ENCODE results near the gene KCNQ5.
"Not testable (repeated sequence)": the region's sequence is repeated elsewhere in the genome, so short reads cannot be mapped to it uniquely, and the experiment has no call there.

KCNQ5 gene

GRCh38 chr6:72857791-72858585 is 236.1 kb downstream of the KCNQ5 start:
- DNase-seq, result no peak

GRCh38 chr6:72861059-72861458 is 239.2 kb downstream of the KCNQ5 start:
- DNase-seq, result no peak

- no peak for DNase-seq
Observed at GRCh38 chr6:72861935-72862432, 240.1 kb downstream of the KCNQ5 start.

GRCh38 chr6:72863131-72863530 is 241.3 kb downstream of the KCNQ5 start:
- DNase-seq, result no peak

GRCh38 chr6:72864236-72864635 is 242.4 kb downstream of the KCNQ5 start:
- no peak for DNase-seq

GRCh38 chr6:72864799-72865198 is 242.9 kb downstream of the KCNQ5 start:
- no peak for DNase-seq

- no peak for DNase-seq
Observed at GRCh38 chr6:72865467-72865866, 243.6 kb downstream of the KCNQ5 start.

GRCh38 chr6:72869621-72870020 is 247.8 kb downstream of the KCNQ5 start:
- DNase-seq, result no peak

GRCh38 chr6:72873433-72873832 is 251.6 kb downstream of the KCNQ5 start:
- DNase-seq, result no peak

- no peak for DNase-seq
Observed at GRCh38 chr6:72876256-72876655, 254.4 kb downstream of the KCNQ5 start.

- no peak for DNase-seq
Observed at GRCh38 chr6:72886170-72886569, 264.3 kb downstream of the KCNQ5 start.

GRCh38 chr6:72890233-72890632 is 268.4 kb downstream of the KCNQ5 start:
- no peak for DNase-seq

GRCh38 chr6:72890671-72891070 is 268.8 kb downstream of the KCNQ5 start:
- DNase-seq, result no peak

GRCh38 chr6:72892901-72893300 is 271.0 kb downstream of the KCNQ5 start:
- DNase-seq, result no peak

- no peak for DNase-seq
Observed at GRCh38 chr6:72894091-72894490, 272.2 kb downstream of the KCNQ5 start.

- DNase-seq, result not testable (repeated sequence)
Observed at GRCh38 chr6:72898313-72898712, 276.4 kb downstream of the KCNQ5 start.

- DNase-seq, result no peak
Observed at GRCh38 chr6:72905705-72906478, 284.0 kb downstream of the KCNQ5 start.

- no peak for DNase-seq
Observed at GRCh38 chr6:72911463-72912155, 289.7 kb downstream of the KCNQ5 start.

- DNase-seq, result no peak
Observed at GRCh38 chr6:72913797-72914196, 291.9 kb downstream of the KCNQ5 start.

GRCh38 chr6:72916298-72916697 is 294.4 kb downstream of the KCNQ5 start:
- no peak for DNase-seq

GRCh38 chr6:72916906-72917305 is 295.0 kb downstream of the KCNQ5 start:
- DNase-seq, result no peak

- DNase-seq, result no peak
Observed at GRCh38 chr6:72922401-72922800, 300.5 kb downstream of the KCNQ5 start.

- DNase-seq, result no peak
Observed at GRCh38 chr6:72925136-72925535, 303.3 kb downstream of the KCNQ5 start.

Data from GOT3 (cell line).